ENCODE results near the gene PXMP2.

DNA sequence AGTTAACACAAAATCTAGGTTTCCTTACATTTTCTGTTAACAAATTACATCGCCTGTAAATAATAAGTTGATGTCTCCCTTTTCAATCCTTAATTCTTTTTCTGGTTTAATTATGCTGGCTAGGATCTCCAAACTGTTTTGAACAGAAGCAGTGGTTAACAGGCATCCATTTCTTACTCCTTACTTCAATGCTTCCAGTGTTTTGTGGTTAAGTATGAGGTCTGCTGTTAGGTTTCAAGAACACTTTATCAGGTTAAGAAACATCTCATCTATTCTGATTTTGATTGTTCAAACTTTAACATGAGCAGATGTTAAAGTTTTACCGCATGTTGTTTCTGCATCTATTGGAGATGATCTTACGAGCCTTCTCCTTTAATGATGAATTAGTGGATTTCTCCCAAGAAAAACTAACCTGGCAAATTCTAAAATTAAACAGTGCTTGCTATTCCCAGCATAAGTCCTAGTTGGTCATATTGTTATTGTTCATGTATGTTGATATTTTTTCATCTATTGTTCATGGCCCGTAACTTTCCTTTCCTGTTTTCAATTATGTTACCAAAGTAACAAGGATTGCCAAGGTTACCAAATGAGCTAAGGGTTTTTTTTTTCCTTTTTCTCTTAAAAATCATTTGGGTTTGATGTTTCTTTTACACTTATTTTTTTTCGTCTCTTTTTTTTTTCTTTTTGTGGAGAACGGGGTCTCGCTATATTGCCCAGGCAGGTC is 33.7 kb upstream of the PXMP2 start:
- TF ChIP-seq, protein P1, sequence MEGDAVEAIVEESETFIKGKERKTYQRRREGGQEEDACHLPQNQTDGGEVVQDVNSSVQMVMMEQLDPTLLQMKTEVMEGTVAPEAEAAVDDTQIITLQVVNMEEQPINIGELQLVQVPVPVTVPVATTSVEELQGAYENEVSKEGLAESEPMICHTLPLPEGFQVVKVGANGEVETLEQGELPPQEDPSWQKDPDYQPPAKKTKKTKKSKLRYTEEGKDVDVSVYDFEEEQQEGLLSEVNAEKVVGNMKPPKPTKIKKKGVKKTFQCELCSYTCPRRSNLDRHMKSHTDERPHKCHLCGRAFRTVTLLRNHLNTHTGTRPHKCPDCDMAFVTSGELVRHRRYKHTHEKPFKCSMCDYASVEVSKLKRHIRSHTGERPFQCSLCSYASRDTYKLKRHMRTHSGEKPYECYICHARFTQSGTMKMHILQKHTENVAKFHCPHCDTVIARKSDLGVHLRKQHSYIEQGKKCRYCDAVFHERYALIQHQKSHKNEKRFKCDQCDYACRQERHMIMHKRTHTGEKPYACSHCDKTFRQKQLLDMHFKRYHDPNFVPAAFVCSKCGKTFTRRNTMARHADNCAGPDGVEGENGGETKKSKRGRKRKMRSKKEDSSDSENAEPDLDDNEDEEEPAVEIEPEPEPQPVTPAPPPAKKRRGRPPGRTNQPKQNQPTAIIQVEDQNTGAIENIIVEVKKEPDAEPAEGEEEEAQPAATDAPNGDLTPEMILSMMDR (IDR thresholded peaks at IDR 0.05): no peak
- TF ChIP-seq JUN (IDR thresholded peaks at IDR 0.05): no peak
- TF ChIP-seq EP300 (IDR thresholded peaks at IDR 0.05): no peak
- TF ChIP-seq, protein P2, sequence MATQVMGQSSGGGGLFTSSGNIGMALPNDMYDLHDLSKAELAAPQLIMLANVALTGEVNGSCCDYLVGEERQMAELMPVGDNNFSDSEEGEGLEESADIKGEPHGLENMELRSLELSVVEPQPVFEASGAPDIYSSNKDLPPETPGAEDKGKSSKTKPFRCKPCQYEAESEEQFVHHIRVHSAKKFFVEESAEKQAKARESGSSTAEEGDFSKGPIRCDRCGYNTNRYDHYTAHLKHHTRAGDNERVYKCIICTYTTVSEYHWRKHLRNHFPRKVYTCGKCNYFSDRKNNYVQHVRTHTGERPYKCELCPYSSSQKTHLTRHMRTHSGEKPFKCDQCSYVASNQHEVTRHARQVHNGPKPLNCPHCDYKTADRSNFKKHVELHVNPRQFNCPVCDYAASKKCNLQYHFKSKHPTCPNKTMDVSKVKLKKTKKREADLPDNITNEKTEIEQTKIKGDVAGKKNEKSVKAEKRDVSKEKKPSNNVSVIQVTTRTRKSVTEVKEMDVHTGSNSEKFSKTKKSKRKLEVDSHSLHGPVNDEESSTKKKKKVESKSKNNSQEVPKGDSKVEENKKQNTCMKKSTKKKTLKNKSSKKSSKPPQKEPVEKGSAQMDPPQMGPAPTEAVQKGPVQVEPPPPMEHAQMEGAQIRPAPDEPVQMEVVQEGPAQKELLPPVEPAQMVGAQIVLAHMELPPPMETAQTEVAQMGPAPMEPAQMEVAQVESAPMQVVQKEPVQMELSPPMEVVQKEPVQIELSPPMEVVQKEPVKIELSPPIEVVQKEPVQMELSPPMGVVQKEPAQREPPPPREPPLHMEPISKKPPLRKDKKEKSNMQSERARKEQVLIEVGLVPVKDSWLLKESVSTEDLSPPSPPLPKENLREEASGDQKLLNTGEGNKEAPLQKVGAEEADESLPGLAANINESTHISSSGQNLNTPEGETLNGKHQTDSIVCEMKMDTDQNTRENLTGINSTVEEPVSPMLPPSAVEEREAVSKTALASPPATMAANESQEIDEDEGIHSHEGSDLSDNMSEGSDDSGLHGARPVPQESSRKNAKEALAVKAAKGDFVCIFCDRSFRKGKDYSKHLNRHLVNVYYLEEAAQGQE (IDR thresholded peaks at IDR 0.05): no peak
- no peak for TF ChIP-seq POLR2A (IDR thresholded peaks at IDR 0.05; ENCODE audit: low read length)
- no peak for TF ChIP-seq ESRRA (IDR thresholded peaks at IDR 0.05; ENCODE audit: borderline replicate concordance, low read length)
- no peak for TF ChIP-seq NR3C1 (IDR thresholded peaks at IDR 0.05)
- no peak for TF ChIP-seq HDAC2 (IDR thresholded peaks at IDR 0.05)
- no peak for TF ChIP-seq SMC3 (IDR thresholded peaks at IDR 0.05)
